ENCODE results near the gene KIDINS220. TPM values are rescaled to one million over a fixed set of nuclear protein-coding genes. Genes with fewer than 3 reads are reported as not detected.

The KIDINS220 gene
- total and polyA plus RNA-seq, 9 of the 15 experiments (the other 6 are each of a cell fraction or from before 2014, with no cell fraction given) = 15.2 to 48.0 (median 34.4) TPM

DNA sequence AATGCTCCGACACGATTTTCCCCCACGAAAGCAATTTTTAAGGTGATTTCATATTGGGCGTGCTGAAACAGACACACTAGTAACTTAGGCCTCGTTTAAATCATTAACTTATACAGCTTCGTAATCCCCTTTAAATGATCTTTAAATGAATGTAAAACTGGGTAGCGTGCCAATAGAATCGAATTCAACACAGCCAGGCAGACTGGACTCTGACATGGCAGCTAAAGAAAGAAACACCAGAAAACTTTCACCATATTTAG, 157.9 kb downstream of the KIDINS220 start (continued):
- TF ChIP-seq, protein P1, sequence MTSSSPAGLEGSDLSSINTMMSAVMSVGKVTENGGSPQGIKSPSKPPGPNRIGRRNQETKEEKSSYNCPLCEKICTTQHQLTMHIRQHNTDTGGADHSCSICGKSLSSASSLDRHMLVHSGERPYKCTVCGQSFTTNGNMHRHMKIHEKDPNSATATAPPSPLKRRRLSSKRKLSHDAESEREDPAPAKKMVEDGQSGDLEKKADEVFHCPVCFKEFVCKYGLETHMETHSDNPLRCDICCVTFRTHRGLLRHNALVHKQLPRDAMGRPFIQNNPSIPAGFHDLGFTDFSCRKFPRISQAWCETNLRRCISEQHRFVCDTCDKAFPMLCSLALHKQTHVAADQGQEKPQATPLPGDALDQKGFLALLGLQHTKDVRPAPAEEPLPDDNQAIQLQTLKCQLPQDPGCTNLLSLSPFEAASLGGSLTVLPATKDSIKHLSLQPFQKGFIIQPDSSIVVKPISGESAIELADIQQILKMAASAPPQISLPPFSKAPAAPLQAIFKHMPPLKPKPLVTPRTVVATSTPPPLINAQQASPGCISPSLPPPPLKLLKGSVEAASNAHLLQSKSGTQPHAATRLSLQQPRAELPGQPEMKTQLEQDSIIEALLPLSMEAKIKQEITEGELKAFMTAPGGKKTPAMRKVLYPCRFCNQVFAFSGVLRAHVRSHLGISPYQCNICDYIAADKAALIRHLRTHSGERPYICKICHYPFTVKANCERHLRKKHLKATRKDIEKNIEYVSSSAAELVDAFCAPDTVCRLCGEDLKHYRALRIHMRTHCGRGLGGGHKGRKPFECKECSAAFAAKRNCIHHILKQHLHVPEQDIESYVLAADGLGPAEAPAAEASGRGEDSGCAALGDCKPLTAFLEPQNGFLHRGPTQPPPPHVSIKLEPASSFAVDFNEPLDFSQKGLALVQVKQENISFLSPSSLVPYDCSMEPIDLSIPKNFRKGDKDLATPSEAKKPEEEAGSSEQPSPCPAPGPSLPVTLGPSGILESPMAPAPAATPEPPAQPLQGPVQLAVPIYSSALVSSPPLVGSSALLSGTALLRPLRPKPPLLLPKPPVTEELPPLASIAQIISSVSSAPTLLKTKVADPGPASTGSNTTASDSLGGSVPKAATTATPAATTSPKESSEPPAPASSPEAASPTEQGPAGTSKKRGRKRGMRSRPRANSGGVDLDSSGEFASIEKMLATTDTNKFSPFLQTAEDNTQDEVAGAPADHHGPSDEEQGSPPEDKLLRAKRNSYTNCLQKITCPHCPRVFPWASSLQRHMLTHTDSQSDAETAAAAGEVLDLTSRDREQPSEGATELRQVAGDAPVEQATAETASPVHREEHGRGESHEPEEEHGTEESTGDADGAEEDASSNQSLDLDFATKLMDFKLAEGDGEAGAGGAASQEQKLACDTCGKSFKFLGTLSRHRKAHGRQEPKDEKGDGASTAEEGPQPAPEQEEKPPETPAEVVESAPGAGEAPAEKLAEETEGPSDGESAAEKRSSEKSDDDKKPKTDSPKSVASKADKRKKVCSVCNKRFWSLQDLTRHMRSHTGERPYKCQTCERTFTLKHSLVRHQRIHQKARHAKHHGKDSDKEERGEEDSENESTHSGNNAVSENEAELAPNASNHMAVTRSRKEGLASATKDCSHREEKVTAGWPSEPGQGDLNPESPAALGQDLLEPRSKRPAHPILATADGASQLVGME (CRISPR knock-in tag; IDR thresholded peaks at IDR 0.05) = no peak
- TF ChIP-seq ZNF830 (CRISPR knock-in tag; IDR thresholded peaks at IDR 0.05) = no peak
- TF ChIP-seq HDAC2 (IDR thresholded peaks at IDR 0.05) = 0 out of 2 replicates have a peak, but pooled peaks have one; percentile 7
- TF ChIP-seq GTF2A2 (tag; IDR thresholded peaks at IDR 0.05) = no peak
- TF ChIP-seq POLR3A (IDR thresholded peaks at IDR 0.05; ENCODE audit: borderline replicate concordance, extremely low read depth, insufficient read depth, insufficient read length) = no peak
- no peak for TF ChIP-seq ERF (CRISPR knock-in tag; IDR thresholded peaks at IDR 0.05)
- no peak for TF ChIP-seq POLR2A (conservative IDR thresholded peaks at IDR 0.05)
- TF ChIP-seq CHD1 (IDR thresholded peaks at IDR 0.05; ENCODE audit: low read length) = peak; percentile 8
- TF ChIP-seq ZNF274 (IDR thresholded peaks at IDR 0.05; ENCODE audit: borderline replicate concordance, low read depth, low read length) = no peak
- TF ChIP-seq HDAC3 (IDR thresholded peaks at IDR 0.05; ENCODE audit: borderline replicate concordance, partially characterized antibody) = no peak
- TF ChIP-seq HDAC1 (IDR thresholded peaks at IDR 0.05) = no peak
- 0 out of 2 replicates have a peak, but pooled peaks have one; percentile 0 for TF ChIP-seq ETV1 (tag; conservative IDR thresholded peaks at IDR 0.05; ENCODE audit: low read depth)

Other genes with a start within 250 kb of the KIDINS220 start
- 11.3 and 16.6 TPM in 2 replicates for gene ID2, start 155.6 kb downstream of the KIDINS220 start, total RNA-seq (2014; rRNA removed)
- 9.3 and 11.0 TPM in 2 replicates for gene ID2, start 155.6 kb downstream of the KIDINS220 start, total RNA-seq (2014; rRNA removed; fragmentation: Illumina TruSeq; extraction: Trizol)
- gene ID2, start 155.6 kb downstream of the KIDINS220 start, total RNA-seq (2015; rRNA removed; fragmentation: Illumina TruSeq; extraction: Trizol) = 6.2 and 8.0 TPM in 2 replicates
- 8.3 and 11.1 TPM in 2 replicates for gene ID2, start 155.6 kb downstream of the KIDINS220 start, total RNA-seq (2021)
- 16.7 and 29.0 TPM in 2 replicates for gene ID2, start 155.6 kb downstream of the KIDINS220 start, polyA plus RNA-seq (2011; rRNA removed)
- gene ID2, start 155.6 kb downstream of the KIDINS220 start, polyA plus RNA-seq (2014; fragmentation: Illumina TruSeq; extraction: Trizol) = 14.9 and 20.5 TPM in 2 replicates
- 10 to 100 TPM; 17.4 to 23.1 TPM for gene ID2, start 155.6 kb downstream of the KIDINS220 start, polyA plus RNA-seq (2014; fragmentation: Nextera tagmentation; extraction: Ambion mirVana)
- 28.8 and 35.7 TPM in 2 replicates for gene ID2, start 155.6 kb downstream of the KIDINS220 start, polyA plus RNA-seq (2014; rRNA removed)
- gene MBOAT2, start 166.1 kb upstream of the KIDINS220 start, total RNA-seq (2014; rRNA removed) = 19.2 and 22.8 TPM in 2 replicates
- gene MBOAT2, start 166.1 kb upstream of the KIDINS220 start, total RNA-seq (2014; rRNA removed; fragmentation: Illumina TruSeq; extraction: Trizol) = 48.9 and 54.3 TPM in 2 replicates
- gene MBOAT2, start 166.1 kb upstream of the KIDINS220 start, total RNA-seq (2015; rRNA removed; fragmentation: Illumina TruSeq; extraction: Trizol) = 26.1 and 27.9 TPM in 2 replicates
- 42.8 and 44.6 TPM in 2 replicates for gene MBOAT2, start 166.1 kb upstream of the KIDINS220 start, total RNA-seq (2021)
- gene MBOAT2, start 166.1 kb upstream of the KIDINS220 start, polyA plus RNA-seq (2011; rRNA removed) = 101 and 122 TPM in 2 replicates
- 43.9 and 44.4 TPM in 2 replicates for gene MBOAT2, start 166.1 kb upstream of the KIDINS220 start, polyA plus RNA-seq (2014; fragmentation: Illumina TruSeq; extraction: Trizol)
- 10 to 100 TPM in 1 of 2 experiments, 1 to 10 TPM in 1; 8.4 to 11.2 TPM for gene MBOAT2, start 166.1 kb upstream of the KIDINS220 start, polyA plus RNA-seq (2014; fragmentation: Nextera tagmentation; extraction: Ambion mirVana)
- gene MBOAT2, start 166.1 kb upstream of the KIDINS220 start, polyA plus RNA-seq (2014; rRNA removed) = 27.6 and 31.1 TPM in 2 replicates

Data from K562 (cell line).